Measurements from ENCODE around the gene ADAMTS2.

ADAMTS2 gene

GRCh38 chr5:179345433-179346321 lies at the start of gene ADAMTS2:
Gene ADAMTS2 (minus strand): TSS chr5:179345461. CDS start chr5:179345328, 133 bp downstream.
- no peak for DNase-seq

- no peak for DNase-seq
These were observed 47.8 kb upstream of the ADAMTS2 start for GRCh38 chr5:179393078-179393477.

- no peak for DNase-seq
These were observed 42.2 kb upstream of the ADAMTS2 start for GRCh38 chr5:179387151-179388110.

- DNase-seq = no peak
These were observed 40.7 kb upstream of the ADAMTS2 start for GRCh38 chr5:179385914-179386313.

GRCh38 chr5:179382486-179382885 lies 37.2 kb upstream of the ADAMTS2 start:
- DNase-seq = no peak

GRCh38 chr5:179381691-179382090 lies 36.4 kb upstream of the ADAMTS2 start:
- no peak for DNase-seq

- no peak for DNase-seq
These were observed 35.2 kb upstream of the ADAMTS2 start for GRCh38 chr5:179380211-179381035.

- no peak for DNase-seq
These were observed 34.1 kb upstream of the ADAMTS2 start for GRCh38 chr5:179379321-179379890.

- DNase-seq = no peak
These were observed 33.4 kb upstream of the ADAMTS2 start for GRCh38 chr5:179378441-179379271.

- DNase-seq = no peak
These were observed 32.8 kb upstream of the ADAMTS2 start for GRCh38 chr5:179378116-179378440.

- DNase-seq = no peak
These were observed 32.3 kb upstream of the ADAMTS2 start for GRCh38 chr5:179377421-179378115.

GRCh38 chr5:179376701-179377420 lies 31.6 kb upstream of the ADAMTS2 start:
- DNase-seq = no peak

- no peak for DNase-seq
These were observed 30.6 kb upstream of the ADAMTS2 start for GRCh38 chr5:179375831-179376365.

- no peak for DNase-seq
These were observed 30.0 kb upstream of the ADAMTS2 start for GRCh38 chr5:179375236-179375685.

- DNase-seq = no peak
These were observed 29.4 kb upstream of the ADAMTS2 start for GRCh38 chr5:179374506-179375235.

- DNase-seq = no peak
These were observed 28.8 kb upstream of the ADAMTS2 start for GRCh38 chr5:179373961-179374505.

GRCh38 chr5:179373101-179373934 lies 28.1 kb upstream of the ADAMTS2 start:
- no peak for DNase-seq

All from CD4-positive, alpha-beta T cell treated with Interleukin-12 subunit alpha and Interleukin-12 subunit beta, for 1 hour (primary cell).